HG02973 (cell line): ENCODE results near the gene NCAPD2.

Source experiments
- ATAC-seq: cut with Tn5 transposase; IDR thresholded peaks from one replicate; pipeline ENCODE4 v1.9.1; 2021; ENCODE audit warnings: moderate library complexity; ENCODE audit not compliant: unreplicated experiment

The NCAPD2 gene, protein sequence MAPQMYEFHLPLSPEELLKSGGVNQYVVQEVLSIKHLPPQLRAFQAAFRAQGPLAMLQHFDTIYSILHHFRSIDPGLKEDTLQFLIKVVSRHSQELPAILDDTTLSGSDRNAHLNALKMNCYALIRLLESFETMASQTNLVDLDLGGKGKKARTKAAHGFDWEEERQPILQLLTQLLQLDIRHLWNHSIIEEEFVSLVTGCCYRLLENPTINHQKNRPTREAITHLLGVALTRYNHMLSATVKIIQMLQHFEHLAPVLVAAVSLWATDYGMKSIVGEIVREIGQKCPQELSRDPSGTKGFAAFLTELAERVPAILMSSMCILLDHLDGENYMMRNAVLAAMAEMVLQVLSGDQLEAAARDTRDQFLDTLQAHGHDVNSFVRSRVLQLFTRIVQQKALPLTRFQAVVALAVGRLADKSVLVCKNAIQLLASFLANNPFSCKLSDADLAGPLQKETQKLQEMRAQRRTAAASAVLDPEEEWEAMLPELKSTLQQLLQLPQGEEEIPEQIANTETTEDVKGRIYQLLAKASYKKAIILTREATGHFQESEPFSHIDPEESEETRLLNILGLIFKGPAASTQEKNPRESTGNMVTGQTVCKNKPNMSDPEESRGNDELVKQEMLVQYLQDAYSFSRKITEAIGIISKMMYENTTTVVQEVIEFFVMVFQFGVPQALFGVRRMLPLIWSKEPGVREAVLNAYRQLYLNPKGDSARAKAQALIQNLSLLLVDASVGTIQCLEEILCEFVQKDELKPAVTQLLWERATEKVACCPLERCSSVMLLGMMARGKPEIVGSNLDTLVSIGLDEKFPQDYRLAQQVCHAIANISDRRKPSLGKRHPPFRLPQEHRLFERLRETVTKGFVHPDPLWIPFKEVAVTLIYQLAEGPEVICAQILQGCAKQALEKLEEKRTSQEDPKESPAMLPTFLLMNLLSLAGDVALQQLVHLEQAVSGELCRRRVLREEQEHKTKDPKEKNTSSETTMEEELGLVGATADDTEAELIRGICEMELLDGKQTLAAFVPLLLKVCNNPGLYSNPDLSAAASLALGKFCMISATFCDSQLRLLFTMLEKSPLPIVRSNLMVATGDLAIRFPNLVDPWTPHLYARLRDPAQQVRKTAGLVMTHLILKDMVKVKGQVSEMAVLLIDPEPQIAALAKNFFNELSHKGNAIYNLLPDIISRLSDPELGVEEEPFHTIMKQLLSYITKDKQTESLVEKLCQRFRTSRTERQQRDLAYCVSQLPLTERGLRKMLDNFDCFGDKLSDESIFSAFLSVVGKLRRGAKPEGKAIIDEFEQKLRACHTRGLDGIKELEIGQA (N-terminal part only)

DNA sequence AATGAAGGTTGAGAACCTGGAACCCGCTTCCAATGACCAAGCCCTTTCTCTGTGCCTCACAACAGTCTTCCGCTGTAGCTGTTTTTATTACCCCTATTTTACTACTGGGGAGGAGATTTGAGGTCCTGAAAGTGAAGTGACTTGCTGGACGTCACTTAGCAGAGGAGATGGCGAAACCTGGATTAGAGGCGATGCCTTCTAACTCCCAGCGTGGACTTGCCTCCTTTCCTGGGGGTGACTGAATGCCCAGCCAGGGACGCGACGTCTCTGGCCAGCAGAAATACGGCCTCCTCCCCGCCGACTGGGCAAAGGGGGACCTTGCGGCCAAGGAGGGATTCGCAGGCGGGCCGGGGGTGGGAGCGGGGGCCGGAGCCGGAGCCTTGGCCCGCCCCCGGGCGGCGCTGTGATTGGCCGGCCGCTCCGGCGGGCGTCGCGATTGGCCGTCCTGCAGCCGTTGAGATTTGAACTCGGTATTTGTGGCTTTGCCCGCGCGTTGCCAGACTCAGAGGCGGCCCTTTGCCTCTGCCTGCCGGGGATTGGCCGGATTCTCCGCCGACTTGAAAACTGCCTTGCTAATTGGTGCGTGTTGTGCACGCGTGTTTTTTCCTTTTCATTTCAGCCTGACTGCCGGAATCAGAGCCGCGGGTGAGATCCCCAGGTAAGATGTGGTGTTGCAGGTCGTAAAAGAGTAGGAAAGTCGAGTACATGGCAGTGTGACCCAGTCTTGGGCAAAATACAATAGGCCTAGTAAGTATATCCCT lies at the start of gene NCAPD2:
Gene NCAPD2 (plus strand): TSS at position 606 of the 761 bp plus-strand sequence. CDS start 997 bp downstream, outside the sequence.
- peak; percentile 76 for ATAC-seq

DNA sequence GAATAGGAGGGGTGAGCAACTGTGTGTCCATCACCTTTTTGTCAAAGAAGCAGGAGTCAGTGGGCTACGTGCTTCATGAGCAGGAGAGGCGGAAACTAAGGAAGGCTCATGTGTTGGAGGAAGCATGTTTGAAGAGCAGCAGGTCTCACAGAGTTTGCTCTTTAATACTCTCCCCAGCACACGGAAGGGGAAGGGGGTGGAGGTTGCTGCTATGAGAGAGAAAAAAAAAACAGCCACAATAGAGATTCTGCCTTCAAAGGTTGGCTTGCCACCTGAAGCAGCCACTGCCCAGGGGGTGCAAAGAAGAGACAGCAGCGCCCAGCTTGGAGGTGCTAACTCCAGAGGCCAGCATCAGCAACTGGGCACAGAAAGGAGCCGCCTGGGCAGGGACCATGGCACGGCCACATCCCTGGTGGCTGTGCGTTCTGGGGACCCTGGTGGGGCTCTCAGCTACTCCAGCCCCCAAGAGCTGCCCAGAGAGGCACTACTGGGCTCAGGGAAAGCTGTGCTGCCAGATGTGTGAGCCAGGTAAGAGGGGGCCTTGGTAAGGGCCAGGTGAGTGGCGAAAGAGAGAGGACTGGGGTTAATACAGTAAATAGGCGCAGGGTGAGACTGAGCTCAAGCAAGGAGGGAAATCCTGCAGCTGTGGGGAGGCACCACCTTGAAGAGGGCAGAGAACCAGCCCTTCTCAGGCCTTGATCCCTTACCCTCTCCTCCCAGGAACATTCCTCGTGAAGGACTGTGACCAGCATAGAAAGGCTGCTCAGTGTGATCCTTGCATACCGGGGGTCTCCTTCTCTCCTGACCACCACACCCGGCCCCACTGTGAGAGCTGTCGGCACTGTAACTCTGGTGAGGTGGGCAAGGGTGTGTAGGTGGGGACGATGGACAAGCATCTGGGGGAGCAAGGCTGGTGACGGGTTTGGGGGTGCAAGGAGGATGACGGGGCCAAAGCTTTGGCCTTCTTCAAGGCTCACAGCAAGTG lies 48.9 kb upstream of the NCAPD2 start, which contains the start of gene CD27:
Gene CD27 (plus strand): TSS at position 252 of the 985 bp plus-strand sequence. CDS start 141 bp downstream, at position 393.
- ATAC-seq, result no peak

DNA sequence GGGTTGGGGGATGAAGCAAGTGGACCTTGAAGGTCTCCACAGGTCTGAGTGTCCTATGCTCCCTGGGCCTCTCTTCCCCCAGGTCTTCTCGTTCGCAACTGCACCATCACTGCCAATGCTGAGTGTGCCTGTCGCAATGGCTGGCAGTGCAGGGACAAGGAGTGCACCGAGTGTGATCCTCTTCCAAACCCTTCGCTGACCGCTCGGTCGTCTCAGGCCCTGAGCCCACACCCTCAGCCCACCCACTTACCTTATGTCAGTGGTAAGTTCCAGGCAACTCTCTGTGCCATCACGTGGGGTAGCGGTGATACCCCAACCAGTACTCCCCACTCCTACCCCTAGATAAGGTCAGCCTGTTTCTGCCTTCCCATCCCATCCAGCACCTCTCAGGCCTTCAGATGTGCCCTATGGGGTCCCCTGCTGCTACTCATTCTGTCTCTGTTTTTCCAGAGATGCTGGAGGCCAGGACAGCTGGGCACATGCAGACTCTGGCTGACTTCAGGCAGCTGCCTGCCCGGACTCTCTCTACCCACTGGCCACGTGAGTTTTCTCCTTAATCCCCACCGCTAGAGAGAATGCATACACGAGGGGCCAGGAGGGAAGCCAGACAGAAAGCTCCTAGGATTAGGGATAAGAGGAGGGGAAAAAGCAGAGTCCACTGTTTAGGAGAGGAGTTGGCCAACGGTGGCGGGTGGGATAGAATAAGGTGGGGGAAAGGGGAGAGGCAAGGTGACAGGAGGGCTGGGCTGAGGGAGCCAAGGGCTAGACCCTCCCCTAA lies 43.6 kb upstream of the NCAPD2 start:
- no peak for ATAC-seq

DNA sequence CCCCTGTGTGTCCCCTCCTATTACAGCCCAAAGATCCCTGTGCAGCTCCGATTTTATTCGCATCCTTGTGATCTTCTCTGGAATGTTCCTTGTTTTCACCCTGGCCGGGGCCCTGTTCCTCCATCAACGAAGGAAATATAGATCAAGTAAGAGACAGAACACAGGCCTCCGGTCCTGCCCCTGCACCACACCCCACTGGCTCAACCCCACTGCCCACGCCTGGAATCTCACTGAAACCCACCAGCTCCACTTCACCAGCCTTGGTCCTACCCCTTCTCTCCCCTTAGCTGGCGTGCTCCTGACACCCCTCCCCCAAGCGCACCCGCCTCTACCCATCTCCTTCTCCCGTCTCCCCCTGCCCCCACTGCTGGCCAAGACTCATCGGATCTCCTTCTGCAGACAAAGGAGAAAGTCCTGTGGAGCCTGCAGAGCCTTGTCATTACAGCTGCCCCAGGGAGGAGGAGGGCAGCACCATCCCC lies 43.0 kb upstream of the NCAPD2 start:
- no peak for ATAC-seq

DNA sequence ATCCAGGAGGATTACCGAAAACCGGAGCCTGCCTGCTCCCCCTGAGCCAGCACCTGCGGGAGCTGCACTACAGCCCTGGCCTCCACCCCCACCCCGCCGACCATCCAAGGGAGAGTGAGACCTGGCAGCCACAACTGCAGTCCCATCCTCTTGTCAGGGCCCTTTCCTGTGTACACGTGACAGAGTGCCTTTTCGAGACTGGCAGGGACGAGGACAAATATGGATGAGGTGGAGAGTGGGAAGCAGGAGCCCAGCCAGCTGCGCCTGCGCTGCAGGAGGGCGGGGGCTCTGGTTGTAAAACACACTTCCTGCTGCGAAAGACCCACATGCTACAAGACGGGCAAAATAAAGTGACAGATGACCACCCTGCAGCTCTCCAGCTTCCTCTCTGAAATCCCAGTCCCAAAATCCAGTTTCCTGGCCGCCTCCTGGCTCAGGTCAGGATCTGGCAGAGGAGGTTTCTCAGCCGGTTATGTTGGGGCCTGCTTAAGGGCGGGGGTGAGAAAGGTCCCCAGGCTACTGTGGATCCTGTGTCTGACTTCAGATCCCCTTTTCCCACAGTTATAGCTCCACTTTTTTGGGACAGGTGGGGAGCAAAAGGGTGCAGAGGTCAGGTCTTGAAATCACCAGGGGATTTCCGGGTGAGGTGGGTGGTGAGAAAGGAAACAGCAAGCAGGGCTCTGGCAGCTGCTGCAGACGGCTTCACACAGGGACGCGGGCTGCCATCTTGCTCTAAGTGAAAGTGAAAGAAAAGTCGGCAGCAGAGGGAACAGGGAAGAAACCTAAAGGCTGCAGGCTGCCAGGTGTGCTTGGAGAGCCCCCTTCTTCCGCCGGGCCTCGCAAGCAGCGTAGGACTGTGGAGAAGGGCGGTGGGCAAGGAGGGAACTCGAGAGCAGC lies 42.3 kb upstream of the NCAPD2 start, which contains the start of gene TAPBPL:
Gene TAPBPL (plus strand): TSS at position 695 of the 897 bp plus-strand sequence. CDS start 207 bp downstream, outside the sequence.
- peak; percentile 61 for ATAC-seq

DNA sequence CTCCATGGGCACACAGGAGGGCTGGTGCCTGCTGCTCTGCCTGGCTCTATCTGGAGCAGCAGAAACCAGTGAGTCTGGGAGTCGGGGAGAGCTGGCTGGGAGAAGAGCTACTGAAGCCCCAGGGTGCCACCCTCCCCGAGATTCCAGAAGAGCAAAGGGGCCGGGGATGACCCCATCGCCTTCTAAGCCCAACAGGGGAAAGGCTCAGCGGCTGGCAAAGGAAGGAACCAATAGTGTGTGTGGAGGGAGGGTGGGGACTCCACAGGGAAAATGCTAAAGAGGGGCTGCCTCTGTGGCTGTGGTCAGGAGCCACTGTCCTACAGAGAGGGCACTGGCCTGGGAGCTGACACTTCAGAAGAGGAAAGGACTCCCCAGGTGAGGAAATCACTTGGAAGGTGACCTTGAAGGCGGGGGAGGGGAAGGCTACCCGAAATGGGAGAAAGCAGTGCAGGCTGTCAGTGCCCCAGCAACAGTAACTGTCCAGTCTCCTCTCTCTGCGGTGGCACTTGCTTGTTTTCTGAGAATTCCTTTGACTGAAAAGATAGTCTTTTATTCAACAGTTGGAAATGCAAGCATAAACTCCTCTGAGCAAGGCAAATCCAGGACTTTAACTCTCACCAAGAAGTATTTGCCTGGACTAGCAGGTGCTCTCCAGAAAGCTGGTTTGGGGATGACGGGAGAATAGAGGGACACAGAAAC lies 41.5 kb upstream of the NCAPD2 start:
- ATAC-seq, result peak; percentile 1

DNA sequence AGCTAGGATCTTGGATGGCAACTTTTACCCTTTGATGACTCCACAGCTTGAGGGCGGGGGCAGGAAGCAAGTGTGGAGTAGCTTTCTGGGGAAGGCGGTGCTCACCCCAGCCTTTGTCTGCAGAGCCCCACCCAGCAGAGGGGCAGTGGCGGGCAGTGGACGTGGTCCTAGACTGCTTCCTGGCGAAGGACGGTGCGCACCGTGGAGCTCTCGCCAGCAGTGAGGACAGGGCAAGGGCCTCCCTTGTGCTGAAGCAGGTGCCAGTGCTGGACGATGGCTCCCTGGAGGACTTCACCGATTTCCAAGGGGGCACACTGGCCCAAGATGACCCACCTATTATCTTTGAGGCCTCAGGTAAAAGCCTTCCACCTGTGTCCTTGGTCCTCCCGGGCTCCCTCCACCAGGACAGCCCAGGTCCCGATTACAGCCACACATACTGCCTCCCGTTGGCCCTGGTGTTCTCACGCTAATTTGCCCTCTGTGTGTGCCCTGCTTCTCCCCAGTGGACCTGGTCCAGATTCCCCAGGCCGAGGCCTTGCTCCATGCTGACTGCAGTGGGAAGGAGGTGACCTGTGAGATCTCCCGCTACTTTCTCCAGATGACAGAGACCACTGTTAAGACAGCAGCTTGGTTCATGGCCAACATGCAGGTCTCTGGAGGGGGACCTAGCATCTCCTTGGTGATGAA lies 40.8 kb upstream of the NCAPD2 start:
- no peak for ATAC-seq

DNA sequence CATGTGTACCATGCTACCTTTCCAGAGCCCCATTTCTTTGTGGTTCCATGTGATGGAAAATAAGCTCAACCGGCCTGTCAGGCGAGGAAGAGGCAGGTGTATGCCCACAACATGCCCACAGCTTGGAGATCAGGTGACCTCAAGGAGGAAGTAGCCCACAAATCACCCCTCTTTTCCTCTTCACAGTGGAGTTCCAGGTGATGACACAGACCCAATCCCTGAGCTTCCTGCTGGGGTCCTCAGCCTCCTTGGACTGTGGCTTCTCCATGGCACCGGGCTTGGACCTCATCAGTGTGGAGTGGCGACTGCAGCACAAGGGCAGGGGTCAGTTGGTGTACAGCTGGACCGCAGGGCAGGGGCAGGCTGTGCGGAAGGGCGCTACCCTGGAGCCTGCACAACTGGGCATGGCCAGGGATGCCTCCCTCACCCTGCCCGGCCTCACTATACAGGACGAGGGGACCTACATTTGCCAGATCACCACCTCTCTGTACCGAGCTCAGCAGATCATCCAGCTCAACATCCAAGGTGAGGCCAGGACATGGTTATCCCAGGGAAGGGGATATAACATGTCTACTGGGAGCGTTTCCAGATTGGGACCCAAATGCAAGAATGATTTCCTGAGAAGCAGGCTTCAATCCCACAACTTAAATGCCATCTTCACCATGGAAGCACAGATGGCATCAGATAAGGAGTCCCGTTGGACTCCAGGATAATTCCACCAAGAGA lies 36.5 kb upstream of the NCAPD2 start:
- ATAC-seq, result no peak

DNA sequence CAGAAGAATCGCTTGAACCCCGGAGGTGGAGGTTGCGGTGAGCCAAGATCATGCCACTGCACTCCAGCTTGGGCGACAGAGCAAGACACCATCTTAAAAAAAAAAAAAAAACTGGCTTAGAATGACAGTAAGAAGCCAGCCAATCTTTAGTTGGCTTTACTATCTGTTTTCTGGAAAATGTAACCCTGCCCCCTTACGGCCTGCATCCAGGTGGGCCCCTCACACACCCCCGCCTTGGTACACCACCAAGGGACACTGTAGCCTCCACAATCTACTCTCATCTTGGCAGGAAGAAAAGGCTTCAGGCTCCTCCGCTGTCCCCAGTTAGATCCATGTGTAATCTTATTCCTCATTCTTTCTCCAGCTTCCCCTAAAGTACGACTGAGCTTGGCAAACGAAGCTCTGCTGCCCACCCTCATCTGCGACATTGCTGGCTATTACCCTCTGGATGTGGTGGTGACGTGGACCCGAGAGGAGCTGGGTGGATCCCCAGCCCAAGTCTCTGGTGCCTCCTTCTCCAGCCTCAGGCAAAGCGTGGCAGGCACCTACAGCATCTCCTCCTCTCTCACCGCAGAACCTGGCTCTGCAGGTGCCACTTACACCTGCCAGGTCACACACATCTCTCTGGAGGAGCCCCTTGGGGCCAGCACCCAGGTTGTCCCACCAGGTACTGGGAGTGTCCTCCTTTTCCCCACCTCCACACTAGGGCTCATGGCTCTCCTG lies 35.5 kb upstream of the NCAPD2 start:
- no peak for ATAC-seq

DNA sequence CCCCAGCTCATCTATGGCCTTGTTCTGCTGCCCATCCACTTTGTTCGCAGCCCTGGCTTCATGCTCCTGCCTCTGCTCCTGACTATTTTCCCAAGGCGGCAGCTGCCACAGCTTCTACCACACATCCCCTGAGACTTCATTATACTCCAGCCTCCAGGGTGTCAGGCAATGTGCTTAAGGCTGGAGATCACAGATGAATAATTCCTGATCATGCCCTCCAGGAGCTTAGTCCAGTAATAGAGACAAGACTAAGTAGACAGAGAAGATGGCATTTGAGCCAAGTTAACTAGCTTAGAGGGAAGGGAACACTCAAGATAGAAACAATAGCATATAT lies 34.9 kb upstream of the NCAPD2 start:
- no peak for ATAC-seq

DNA sequence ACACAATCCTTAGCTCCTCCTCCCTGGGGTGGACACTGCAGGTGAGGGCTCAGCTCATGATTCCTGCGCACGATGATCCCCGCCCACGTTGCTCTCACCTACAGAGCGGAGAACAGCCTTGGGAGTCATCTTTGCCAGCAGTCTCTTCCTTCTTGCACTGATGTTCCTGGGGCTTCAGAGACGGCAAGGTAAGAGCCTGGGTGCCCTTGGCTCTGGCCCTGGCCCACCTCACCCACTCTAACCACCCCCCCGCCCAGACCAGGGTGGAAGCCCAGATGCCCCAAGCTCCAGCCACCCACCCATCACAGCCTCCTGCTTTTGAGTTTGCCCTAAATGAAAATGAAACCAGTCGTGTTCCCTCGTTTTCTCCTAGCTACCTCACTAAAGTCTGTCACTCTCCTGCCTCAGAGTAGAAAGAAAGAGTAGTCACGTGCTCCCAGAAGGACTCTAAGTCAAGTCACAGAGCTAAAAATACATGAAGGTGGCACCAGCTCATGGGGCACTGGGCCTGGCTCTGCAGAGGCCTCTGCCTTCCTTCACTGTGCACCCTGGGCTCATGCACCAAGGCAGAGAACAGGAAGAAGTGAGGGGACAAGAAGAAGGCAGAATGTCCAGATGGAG lies 33.0 kb upstream of the NCAPD2 start:
- ATAC-seq, result no peak

DNA sequence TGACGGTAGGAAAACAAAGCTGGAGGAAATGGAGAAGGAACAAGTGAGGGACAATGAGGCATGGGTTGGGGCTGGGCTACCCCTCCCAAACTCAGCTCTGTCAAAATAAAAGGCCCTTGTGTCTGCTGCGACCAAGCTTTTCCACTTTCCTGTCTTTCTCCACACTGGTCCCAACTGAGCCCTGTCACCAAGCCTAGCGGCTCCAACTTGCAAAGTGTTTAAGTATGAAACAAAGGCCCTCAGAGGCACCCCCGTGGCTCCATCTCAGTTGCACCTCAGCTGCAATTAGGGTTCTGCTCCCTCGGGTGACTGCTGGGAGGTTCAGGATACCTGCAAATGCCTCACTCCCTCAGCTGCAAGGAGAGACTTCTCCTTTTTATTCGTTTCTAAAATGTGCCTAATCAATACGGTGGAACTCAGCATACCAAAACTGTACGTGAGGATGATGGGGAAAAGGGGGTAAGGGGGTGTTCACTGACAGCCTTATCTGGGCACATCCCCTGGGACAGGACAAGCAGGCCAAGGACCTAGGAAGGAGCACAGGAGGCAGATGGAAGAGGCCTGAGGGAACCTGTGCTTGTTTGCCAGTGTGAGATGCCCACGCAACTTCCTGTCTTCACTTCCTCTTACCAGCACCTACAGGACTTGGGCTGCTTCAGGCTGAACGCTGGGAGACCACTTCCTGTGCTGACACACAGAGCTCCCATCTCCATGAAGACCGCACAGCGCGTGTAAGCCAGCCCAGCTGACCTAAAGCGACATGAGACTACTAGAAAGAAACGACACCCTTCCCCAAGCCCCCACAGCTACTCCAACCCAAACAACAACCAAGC lies 32.3 kb upstream of the NCAPD2 start:
- ATAC-seq, result peak; percentile 75
